ENCODE measurements around the gene HOXA13.

HOXA13 gene

GRCh38 chr7:27235387-27236311 lies 35.8 kb upstream of the HOXA13 start:
- DNase-seq = no peak

- no peak for DNase-seq
Measured at GRCh38 chr7:27229448-27229847, 29.6 kb upstream of the HOXA13 start.

GRCh38 chr7:27224983-27225934 lies 25.4 kb upstream of the HOXA13 start:
- no peak for DNase-seq

GRCh38 chr7:27223941-27224575 lies 24.2 kb upstream of the HOXA13 start:
- no peak for DNase-seq

- no peak for DNase-seq
Measured at GRCh38 chr7:27221201-27221797, 21.4 kb upstream of the HOXA13 start.

GRCh38 chr7:27220440-27220955 lies 20.6 kb upstream of the HOXA13 start:
- no peak for DNase-seq

- no peak for DNase-seq
Measured at GRCh38 chr7:27219821-27220220, 19.9 kb upstream of the HOXA13 start.

GRCh38 chr7:27217951-27218350 lies 18.1 kb upstream of the HOXA13 start:
- no peak for DNase-seq

GRCh38 chr7:27215356-27215755 lies 15.5 kb upstream of the HOXA13 start:
- no peak for DNase-seq

GRCh38 chr7:27214239-27214950 lies 14.5 kb upstream of the HOXA13 start:
- no peak for DNase-seq

GRCh38 chr7:27213433-27214238 lies 13.7 kb upstream of the HOXA13 start:
- DNase-seq = no peak

- DNase-seq = no peak
Measured at GRCh38 chr7:27212497-27213432, 12.9 kb upstream of the HOXA13 start.

GRCh38 chr7:27211764-27212204 lies 11.9 kb upstream of the HOXA13 start:
- no peak for DNase-seq

GRCh38 chr7:27211084-27211446 lies 11.2 kb upstream of the HOXA13 start:
- no peak for DNase-seq

GRCh38 chr7:27210441-27211083 lies 10.7 kb upstream of the HOXA13 start:
- DNase-seq = peak; percentile 46

GRCh38 chr7:27209933-27210440 lies 10.1 kb upstream of the HOXA13 start:
- no peak for DNase-seq

GRCh38 chr7:27208998-27209397 lies 9.1 kb upstream of the HOXA13 start:
- DNase-seq = no peak

GRCh38 chr7:27207348-27207985 lies 7.6 kb upstream of the HOXA13 start:
- DNase-seq = no peak

All from CD4-positive, alpha-beta T cell treated with Interleukin-6 for 4 hours (primary cell).